GM19438 (cell line): ENCODE data around the gene ITM2B.

Experiments
- ATAC-seq: cut with Tn5 transposase; IDR thresholded peaks from one replicate; pipeline ENCODE4 v1.9.1; 2021; ENCODE audit warnings: low read depth; ENCODE audit not compliant: unreplicated experiment

The ITM2B gene

DNA sequence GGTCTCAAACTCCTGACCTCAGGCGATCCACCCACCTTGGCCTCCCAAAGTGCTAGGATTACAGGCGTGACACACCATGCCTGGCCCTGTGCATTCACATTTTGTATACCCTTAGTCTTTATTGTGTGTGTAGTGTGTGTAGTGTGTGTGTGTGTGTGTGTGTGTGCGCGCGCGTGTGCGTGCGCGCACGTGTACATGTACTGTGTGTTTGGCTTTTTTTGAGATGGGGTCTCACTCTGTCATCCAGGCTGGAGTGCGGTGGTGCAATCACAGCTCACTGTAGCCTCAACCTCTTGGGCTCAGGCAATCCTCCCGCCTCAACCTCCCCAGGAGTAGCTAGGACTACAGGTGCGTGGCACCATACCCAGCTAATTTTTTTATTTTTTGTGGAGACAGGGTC lies 22.1 kb downstream of the ITM2B start:
- ATAC-seq: no peak

DNA sequence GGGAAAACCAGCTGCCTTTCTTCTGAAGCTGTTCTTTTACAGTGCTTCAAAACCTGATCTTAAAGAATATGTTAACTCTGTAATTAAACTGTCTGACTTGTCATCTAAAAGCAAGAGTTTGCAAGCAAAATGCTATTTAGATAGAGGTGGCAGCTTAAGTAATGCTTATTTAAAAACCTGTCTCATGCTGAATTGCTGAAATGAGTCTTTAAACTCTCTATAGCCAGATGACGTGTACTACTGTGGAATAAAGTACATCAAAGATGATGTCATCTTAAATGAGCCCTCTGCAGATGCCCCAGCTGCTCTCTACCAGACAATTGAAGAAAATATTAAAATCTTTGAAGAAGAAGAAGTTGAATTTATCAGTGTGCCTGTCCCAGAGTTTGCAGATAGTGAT lies 22.9 kb downstream of the ITM2B start:
- no peak for ATAC-seq

DNA sequence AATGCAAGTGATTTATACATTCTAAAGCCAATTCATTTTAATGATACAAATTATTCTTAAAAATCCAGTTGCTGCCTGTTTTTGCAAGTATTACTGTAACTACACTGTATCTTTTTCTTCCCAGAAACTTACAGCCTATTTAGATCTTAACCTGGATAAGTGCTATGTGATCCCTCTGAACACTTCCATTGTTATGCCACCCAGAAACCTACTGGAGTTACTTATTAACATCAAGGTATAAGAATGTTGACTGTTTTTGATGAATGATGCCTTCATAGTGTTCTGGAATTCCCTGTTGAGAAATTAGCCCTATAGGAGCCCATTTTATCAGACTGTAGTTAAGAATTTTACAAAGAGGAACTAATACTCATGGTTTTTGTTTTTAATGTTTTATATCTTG lies 25.0 kb downstream of the ITM2B start:
- ATAC-seq: no peak

DNA sequence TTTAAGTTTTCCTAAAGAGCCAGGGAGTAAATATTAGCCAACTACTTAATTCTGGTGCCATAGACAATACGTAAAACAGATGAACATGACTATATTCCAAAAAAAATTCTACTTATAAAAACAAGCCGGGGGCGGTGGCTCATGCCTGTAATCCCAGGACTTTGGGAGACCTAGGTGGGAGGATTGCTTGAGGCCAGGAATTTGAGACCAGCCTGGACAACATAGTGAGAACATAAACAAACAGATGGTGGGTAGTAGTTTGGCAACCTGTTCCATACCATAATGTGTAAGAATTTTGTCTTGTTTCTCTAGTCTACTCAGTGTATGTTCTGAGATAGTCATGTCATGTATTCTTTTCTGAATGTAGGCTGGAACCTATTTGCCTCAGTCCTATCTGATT lies 25.4 kb downstream of the ITM2B start:
- ATAC-seq: no peak

DNA sequence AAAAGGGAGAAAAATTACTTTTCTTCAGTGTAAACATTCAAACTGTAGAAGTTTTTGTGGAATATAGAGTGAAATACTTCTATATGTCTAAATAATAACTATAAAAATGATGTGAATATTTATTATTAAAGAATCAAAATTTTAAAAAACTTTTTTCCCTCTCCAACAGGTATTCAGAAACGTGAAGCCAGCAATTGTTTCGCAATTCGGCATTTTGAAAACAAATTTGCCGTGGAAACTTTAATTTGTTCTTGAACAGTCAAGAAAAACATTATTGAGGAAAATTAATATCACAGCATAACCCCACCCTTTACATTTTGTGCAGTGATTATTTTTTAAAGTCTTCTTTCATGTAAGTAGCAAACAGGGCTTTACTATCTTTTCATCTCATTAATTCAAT lies 28.0 kb downstream of the ITM2B start:
- no peak for ATAC-seq

DNA sequence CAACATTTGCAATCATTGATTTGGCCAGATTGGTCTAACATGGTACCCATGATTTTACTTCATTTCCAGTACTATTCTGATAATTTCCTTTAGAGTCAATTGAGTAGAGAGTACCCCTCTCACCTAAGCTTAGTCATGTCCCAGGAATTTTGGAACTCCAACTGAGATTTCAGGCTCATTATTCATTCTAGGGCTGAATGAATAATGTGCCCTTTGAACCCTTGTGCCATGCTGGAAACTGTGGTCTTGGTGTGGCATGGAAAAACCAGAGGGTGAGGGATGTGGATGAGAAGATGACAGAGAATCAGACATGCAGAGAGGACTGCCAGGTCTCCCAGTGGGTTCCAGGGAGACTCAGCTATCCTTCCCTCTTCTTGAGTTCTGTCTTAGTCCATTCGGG lies 30.2 kb downstream of the ITM2B start:
- ATAC-seq: no peak

DNA sequence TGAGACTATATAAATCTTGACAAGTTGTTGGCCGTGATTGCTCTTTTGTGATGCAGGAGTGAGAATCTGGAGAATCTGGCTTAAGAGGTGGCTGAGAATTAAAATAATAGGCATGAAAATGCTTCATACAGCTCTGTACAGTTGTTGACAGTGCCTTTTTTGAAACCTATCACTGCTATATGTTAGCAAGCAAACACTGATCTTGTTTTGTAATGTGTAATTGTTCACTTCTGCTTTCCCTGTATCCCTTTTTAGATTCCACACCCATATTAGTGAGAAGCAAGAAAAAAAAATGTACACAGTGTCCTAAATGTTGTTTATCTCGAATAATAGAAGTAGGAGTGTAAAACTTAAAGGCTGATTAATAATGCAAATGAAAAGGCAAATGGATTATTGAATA lies 31.1 kb downstream of the ITM2B start:
- ATAC-seq: no peak

DNA sequence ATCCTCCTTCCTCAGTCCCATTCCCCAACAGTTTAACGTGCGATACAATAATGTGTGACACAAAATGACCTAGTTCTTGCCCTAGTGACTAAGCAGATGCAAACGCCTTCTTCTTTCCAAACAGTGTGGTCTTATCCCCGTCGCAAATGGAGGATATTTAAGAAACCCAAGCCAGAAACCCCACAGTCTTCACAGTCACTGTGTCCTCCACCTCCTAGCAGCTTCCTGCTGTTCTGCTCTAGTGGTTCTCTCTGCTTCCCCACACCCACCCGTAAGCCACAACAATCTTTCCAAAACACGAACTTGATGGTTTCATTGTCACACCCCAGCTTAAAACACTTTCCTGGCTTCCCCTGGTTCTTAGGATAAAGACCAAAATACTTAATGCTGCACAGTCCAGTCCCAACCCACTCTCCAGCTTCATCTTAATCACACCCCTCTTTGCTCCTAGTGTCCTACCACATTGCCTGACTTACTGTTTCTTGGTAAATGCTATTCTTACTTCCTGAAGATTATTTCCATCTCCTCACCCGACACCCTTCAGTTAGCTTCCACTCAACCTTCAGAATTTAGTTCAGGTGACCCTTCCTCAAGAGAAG lies 32.3 kb downstream of the ITM2B start:
- peak; percentile 88 for ATAC-seq

DNA sequence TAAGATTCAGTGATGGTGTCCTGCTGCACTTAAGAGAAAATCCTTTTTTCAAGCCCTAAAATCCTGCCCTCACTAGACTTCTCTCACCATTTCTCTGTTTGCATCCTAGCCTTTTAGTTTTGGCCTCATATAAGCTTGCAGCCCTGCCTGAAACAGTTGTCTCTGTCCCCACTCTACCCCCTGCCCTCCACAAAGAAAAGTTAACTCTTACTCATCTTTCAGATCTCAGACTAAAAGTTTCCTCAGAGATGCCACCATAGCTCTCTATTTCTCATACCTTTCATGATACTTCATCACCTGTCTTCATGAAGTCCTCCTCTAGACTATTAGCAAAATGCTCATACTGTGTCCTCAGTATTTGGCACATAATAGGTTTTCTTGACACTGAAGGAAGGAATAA lies 33.1 kb downstream of the ITM2B start:
- no peak for ATAC-seq

DNA sequence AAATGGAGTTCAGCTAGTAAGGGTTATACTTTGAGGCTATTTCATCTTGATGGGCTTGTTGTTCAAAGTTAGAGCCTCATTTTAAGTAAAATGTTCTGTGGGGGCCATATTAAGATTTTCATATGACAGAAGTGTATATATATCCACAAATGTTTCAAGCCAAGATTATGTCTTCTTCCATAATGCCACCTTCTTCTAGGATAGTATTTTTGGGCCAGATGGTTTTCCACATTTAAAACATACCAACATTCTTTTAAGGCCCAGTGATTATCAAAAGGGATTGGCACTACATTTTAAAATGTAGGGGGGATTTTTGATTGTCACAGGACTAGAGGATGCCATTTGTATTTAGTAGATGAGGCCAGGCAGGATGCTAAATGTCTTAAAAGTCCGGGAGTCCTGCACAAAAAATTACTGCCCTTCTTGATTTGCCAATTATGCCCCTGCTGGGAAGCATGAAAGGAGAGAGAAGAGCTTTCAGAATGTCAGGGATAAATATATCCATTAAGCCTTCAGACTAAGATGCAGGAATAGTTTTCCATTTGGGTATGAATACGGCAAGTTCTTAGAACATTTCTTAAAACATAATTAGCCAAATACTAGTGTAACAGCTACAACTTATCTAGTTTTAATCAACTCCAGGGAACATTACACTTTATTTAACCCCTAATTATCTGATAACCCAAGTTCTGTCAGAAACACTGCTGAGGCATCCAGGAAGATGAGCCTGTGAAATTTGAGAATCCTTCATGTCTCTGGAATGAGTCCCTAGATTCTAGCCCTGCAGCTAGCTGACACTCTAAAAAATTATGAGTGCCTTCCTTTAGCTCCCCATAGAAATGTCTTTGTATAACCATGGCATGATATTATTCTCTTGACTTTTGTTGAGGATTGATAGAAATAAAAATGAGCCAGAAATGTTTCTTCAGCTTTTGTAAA lies 34.0 kb downstream of the ITM2B start:
- ATAC-seq: no peak

DNA sequence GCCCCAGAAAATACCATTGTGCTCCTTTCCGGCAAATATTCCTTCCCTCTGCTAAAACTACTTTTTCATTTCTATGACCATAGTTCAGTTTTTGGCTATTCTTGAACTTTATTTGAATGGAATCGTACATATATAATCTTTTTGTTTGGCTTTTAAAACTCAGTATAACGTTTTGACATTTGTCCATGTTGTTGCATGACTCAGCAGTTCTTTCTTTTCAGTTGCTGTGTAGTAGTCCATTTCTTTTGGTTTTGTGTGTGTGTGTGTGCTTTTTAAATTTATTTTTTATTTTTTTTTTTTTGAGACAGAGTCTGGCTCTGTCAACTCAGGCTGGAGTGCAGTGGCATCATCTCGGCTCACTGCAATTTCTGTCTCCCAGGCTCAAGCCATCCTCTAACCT lies 35.0 kb downstream of the ITM2B start:
- ATAC-seq: no peak

DNA sequence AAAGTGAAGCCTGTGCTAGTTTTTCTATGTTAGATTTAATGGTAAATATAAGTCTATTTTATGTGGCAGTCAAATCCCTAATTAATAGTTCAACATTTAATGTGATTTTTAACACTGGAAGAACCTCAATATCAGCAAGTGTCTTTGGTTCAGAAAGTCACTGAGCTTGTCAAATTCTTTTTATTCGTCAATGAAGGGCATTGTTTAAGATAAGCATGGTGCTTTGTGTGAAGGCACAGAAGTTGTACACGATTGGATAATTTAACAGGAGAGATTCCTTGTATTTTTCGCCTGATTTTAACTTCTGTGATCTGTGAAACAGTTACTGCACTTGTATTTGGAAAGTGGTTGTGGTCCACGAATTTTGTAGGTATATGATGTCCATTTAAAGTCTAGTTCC lies 40.3 kb downstream of the ITM2B start:
- ATAC-seq: no peak

DNA sequence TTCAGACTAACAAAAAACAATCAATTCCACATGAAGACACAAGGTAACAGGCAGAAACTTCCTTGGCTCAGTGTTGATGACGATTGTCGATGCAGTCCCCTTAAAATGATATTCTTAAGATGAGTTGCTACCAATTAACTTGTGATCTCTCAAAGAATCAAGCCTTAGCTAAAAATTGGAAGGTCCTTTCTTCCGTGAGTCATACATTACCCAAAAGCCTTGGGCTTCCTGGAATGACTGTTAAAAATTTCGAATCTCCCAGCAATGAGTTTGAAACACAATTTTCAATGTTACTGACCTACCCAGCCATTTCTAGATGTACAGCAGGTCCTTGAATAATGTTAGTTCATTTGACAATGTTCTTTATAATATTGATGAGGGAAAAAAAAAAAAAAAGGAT lies 42.5 kb downstream of the ITM2B start:
- ATAC-seq: no peak

DNA sequence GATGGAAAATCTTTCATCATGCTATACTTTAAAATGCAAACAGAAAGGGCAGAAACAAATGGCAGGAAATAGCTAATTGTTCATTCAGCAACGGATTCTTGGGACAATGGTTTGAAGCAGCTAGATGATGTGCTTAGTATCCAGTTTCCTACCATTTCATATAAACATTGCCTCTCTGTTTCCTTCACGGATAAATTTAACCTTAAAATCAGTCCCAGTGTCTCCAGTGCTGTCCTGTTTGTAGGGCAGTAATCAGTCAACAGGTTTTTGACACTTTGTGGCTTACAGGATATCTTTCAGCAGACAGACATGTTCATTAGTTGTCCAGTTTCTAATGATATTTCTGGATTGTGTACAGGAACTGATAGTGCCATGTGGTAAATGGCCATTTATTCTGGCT lies 45.8 kb downstream of the ITM2B start:
- ATAC-seq: no peak

DNA sequence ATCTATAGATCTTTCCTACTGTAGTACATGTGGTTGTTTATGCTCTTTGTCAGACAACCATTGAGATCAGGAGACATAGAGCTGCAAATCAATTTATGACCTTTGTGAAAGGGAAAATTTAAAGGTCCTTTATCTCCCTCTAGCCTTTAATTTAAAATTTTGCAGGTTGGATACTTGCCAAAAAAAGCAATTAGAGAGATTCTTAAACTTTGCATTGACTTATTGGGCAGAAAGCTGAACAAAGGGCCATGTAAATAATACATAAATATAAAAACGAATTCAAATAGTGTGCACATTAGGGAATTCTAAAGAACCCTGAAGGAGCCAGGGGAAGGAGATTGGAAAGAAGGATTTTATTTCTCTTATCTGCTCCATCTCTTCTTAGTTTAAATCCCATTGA lies 48.5 kb downstream of the ITM2B start:
- ATAC-seq: no peak

DNA sequence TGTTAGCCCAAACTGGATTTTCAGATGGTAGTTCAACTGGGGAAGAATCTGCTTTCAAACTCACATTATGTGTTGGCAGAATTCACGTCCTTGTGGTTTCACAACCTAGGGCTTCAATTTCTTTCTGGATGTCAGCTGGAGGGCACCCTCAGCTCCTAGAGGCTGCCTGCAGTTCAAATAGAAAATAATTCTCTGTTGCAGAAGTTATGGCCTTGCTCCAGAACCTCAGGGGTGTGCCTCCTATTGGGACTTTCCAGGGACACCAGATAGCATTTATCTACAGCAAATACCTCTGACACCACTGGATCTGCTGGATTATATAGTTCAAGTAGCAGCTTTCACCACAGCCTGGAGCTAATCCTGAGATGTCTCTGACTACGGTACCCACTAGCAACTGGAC lies 58.7 kb downstream of the ITM2B start:
- ATAC-seq: no peak

DNA sequence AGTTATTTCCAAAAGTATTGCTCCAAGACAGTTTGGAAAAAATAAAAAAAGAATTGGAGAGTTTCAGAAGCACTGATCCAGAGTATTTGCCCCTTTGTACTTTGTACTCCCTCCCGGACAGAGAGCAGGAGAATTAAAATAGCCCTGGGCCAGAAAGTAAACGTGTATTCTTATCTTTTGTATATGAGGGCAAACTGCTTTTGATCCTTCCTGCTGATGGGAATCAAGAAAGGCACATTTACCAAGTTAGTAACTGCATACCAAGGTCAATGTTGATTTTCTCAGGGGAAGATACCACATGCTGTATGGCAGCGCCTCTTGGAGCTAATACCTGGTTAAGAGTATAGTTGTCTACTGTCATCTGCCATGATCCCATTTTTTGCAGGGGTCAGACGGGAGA lies 59.6 kb downstream of the ITM2B start:
- ATAC-seq: no peak

DNA sequence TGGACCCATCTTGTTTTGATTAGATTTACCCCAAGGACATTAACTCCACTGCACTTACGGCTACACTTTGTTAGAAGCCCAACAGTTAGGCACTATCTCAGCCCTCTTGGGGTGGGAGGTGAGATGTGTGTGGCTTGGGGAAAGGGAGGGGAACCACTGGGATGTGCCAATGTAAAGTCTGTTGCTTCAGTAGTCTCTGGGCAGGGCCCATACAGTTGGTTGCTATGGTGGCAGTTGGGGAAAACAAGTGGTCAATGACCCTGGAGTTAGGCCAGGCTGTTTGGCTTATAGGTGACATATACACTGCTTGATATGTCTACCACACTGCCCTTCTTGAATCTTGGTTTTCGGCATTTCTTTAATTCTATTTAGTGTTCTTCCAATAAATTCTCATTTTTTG lies 61.6 kb downstream of the ITM2B start:
- ATAC-seq: no peak

DNA sequence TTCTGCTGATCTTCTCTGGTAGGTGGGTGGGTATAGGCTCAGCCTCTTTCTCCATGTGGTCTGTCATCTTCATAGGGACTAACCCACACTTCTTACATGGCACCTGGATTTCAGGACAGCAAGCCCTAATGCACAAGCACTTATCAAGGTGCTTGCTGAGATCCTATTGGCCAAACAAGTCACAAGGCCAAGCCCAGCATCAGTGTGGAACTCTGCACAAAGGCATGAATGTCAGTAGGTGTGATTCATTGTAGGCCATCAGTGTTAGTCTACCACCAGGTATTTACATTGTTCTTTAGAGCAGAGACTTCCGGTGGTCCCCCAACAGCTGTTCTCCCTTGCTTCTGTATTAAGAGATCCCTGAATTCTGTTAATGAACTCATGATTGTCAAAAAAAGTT lies 62.3 kb downstream of the ITM2B start:
- no peak for ATAC-seq

DNA sequence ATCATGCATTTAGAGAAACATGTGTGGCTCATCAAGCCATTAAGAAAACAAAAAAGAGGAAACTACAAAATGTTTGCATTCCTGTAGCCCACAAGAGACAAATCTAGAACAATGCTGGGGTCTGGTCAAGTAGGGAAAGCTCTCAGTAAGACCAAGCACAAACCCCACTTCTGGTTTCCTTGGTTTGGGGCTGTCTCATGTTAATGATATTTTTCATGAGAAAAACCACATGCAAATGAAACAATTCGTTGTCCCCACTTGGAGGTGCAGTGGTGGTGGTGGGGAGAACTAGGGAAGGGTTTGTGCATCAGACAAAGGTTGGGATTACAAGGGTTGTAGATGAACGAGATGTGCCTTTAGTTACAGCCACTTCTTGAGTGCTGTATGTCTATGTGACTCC lies 63.5 kb downstream of the ITM2B start:
- ATAC-seq: no peak

DNA sequence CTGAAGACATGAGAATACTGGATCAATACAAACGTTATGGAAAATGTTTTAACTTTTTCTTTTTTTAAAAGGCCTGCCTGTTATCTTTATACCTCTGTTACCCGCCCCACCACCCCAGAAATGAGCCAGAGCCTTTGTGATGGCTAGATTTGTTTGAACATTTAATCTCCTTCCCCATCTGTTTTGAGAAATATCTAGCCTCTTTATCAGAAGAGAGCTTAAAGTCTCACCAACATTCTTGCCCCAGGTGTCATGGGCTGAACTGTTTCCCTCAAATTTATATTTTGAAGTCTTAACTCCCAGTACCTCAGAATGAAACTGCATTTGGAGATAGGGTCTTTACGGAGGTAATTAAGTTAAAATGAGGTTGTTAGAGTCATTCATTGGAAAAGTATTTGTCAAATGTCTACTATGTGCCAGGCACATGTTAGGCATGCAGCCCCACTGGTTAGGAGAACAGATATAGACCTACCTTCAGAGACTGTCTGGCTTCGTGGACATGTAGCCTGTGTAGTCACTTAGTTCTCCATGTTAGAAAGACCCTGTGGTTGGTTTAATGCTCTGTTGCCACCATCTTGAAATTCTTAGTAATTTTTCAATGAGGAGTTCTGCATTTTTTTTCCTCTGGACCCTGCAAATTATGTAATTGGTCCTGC lies 64.3 kb downstream of the ITM2B start:
- no peak for ATAC-seq

DNA sequence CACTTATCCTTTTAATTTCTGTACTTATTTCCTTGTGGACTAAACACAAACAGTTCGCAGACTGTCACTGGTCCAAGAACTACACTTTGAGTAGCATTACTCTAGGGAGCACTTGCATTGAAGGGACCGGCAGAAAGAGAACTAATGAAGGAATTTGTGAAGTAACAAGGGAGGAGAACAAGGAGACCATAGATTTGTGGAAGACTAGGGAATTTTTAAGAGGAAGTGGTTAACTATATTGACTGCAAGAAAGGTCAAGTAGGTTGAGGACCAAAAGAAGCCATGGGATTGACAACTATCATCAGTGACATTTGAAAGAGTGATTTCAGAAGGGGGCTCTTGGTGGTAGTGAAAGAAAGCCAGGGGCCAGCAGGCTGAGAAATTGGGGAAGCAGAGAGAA lies 66.6 kb downstream of the ITM2B start:
- ATAC-seq: no peak
